Measurements from ENCODE around the gene PPP6R2. TPM values are rescaled to one million over a fixed set of nuclear protein-coding genes. Genes with fewer than 3 reads are reported as not detected.

The PPP6R2 gene
- total and polyA plus RNA-seq, 4 donors = 35.2 to 70.0 (median 46.6) TPM

GRCh38 chr22:50476868-50477267, 133.7 kb downstream of the PPP6R2 start:
- peaks cover 0 to 2% (median 0%) of the 10 kb centered on the region in 4 donors for H3K36me3 ChIP-seq (ENCODE audit: control insufficient read depth in 4 of 4, insufficient read depth in 4 of 4, low read length in 4 of 4)
- WGBS, 2 donors = 79 to 88% methylated on average over 7 of the region's 7 CpGs
- H3K4me1 ChIP-seq (ENCODE audit: control insufficient read depth in 5 of 5, insufficient read depth in 5 of 5, low read length in 5 of 5) = peaks cover 8 to 21% (median 10%) of the 10 kb centered on the region in 5 donors
- H3K4me3 ChIP-seq = no peak overlapping the region
- H3K27me3 ChIP-seq (ENCODE audit: control insufficient read depth in 3 of 3, insufficient read depth in 3 of 3, low read length in 2 of 3) = peaks cover 0 to 23% (median 13%) of the 10 kb centered on the region in 3 donors
- no peak overlapping the region for H3K27ac ChIP-seq (ENCODE audit: low read depth in 1 of 2, low read length in 1 of 2)
- no peak for DNase-seq
- H3K9me3 ChIP-seq (ENCODE audit: control insufficient read depth in 4 of 4, insufficient read depth in 3 of 4, low read length in 3 of 4) = no peaks in the 10 kb centered on the region
- TF ChIP-seq, protein P1, sequence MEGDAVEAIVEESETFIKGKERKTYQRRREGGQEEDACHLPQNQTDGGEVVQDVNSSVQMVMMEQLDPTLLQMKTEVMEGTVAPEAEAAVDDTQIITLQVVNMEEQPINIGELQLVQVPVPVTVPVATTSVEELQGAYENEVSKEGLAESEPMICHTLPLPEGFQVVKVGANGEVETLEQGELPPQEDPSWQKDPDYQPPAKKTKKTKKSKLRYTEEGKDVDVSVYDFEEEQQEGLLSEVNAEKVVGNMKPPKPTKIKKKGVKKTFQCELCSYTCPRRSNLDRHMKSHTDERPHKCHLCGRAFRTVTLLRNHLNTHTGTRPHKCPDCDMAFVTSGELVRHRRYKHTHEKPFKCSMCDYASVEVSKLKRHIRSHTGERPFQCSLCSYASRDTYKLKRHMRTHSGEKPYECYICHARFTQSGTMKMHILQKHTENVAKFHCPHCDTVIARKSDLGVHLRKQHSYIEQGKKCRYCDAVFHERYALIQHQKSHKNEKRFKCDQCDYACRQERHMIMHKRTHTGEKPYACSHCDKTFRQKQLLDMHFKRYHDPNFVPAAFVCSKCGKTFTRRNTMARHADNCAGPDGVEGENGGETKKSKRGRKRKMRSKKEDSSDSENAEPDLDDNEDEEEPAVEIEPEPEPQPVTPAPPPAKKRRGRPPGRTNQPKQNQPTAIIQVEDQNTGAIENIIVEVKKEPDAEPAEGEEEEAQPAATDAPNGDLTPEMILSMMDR (IDR thresholded peaks at IDR 0.05; ENCODE audit: control extremely low read depth, extremely low read depth) = no peak
- H3K9ac ChIP-seq (ENCODE audit: insufficient read depth in 1 of 2, low read length in 2 of 2) = no peak overlapping the region
- ATAC-seq (ENCODE audit: insufficient read depth, low FRiP score) = no peak

GRCh38 chr22:50477923-50478322, 134.8 kb downstream of the PPP6R2 start:
- ATAC-seq (ENCODE audit: insufficient read depth, low FRiP score) (no peak), DNase-seq (no peak)
- no peaks in the 10 kb centered on the region for H3K9me3 ChIP-seq (ENCODE audit: control insufficient read depth in 4 of 4, insufficient read depth in 3 of 4, low read length in 3 of 4)
- peaks cover 8 to 23% (median 10%) of the 10 kb centered on the region in 5 donors for H3K4me1 ChIP-seq (ENCODE audit: control insufficient read depth in 5 of 5, insufficient read depth in 5 of 5, low read length in 5 of 5)
- no peak overlapping the region for H3K9ac ChIP-seq (ENCODE audit: insufficient read depth in 1 of 2, low read length in 2 of 2)
- 91 to 93% methylated on average over 12 of the region's 12 CpGs for WGBS, 2 donors
- peaks cover 0 to 28% (median 18%) of the 10 kb centered on the region in 3 donors for H3K27me3 ChIP-seq (ENCODE audit: control insufficient read depth in 3 of 3, insufficient read depth in 3 of 3, low read length in 2 of 3)
- TF ChIP-seq, protein P1 (IDR thresholded peaks at IDR 0.05; ENCODE audit: control extremely low read depth, extremely low read depth) = no peak
- no peaks in the 10 kb centered on the region for H3K36me3 ChIP-seq (ENCODE audit: control insufficient read depth in 4 of 4, insufficient read depth in 4 of 4, low read length in 4 of 4)
- H3K4me3 ChIP-seq = no peak overlapping the region
- H3K27ac ChIP-seq (ENCODE audit: low read depth in 1 of 2, low read length in 1 of 2) = no peak overlapping the region

GRCh38 chr22:50479721-50480120, 136.6 kb downstream of the PPP6R2 start:
- peaks cover 0 to 34% (median 20%) of the 10 kb centered on the region in 3 donors for H3K27me3 ChIP-seq (ENCODE audit: control insufficient read depth in 3 of 3, insufficient read depth in 3 of 3, low read length in 2 of 3)

More at GRCh38 chr22:50479721-50480120, 136.6 kb downstream of the PPP6R2 start:
- no peaks in the 10 kb centered on the region for H3K36me3 ChIP-seq (ENCODE audit: control insufficient read depth in 4 of 4, insufficient read depth in 4 of 4, low read length in 4 of 4)
- ATAC-seq (ENCODE audit: insufficient read depth, low FRiP score) (no peak), DNase-seq (no peak)
- H3K9ac ChIP-seq (ENCODE audit: insufficient read depth in 1 of 2, low read length in 2 of 2) = no peak overlapping the region
- peaks cover 0 to 11% (median 4%) of the 10 kb centered on the region in 5 donors for H3K4me1 ChIP-seq (ENCODE audit: control insufficient read depth in 5 of 5, insufficient read depth in 5 of 5, low read length in 5 of 5)
- no peak overlapping the region for H3K4me3 ChIP-seq
- 64 to 68% methylated on average over 11 of the region's 11 CpGs for WGBS, 2 donors
- TF ChIP-seq, protein P1 (IDR thresholded peaks at IDR 0.05; ENCODE audit: control extremely low read depth, extremely low read depth) = no peak
- no peak overlapping the region for H3K27ac ChIP-seq (ENCODE audit: low read depth in 1 of 2, low read length in 1 of 2)
- no peaks in the 10 kb centered on the region for H3K9me3 ChIP-seq (ENCODE audit: control insufficient read depth in 4 of 4, insufficient read depth in 3 of 4, low read length in 3 of 4)
